ENCODE measurements around the gene HINFP. TPM values are rescaled to one million over a fixed set of nuclear protein-coding genes. Genes with fewer than 3 reads are reported as not detected.
"Not testable (repeated sequence)": the region's sequence is repeated elsewhere in the genome, so short reads cannot be mapped to it uniquely, and the experiment has no call there.

Gene HINFP
- total RNA-seq, 3 donors from 2014 or later: 17.9 to 29.6 (median 29.2) TPM

DNA sequence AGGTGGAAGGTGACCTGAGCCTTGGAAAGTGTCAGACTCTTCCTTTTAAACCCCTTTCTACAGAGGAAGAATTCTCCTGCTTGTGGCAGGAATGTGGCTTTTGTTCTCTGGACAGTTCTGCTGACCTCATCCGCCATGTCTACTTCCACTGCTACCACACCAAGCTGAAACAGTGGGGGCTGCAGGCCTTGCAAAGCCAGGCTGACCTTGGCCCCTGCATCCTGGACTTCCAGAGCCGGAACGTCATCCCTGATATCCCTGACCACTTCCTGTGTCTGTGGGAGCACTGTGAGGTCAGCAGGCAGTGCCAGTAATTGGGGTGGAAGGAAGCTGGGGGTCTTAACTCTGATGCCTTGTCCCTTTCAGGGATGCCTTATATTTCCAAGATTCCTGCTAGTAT lies 9.3 kb downstream of the HINFP start:
- Histone ChIP-seq H3K4me1 (no peaks in the 10 kb centered on the region), H3K4me3 (no peak overlapping the region), H3K27me3 (no peaks in the 10 kb centered on the region), H3K27ac (no peak overlapping the region), H3K9me3 (no peaks in the 10 kb centered on the region), H3K36me3 (no peaks in the 10 kb centered on the region)
- DNase-seq (ENCODE audit: low spot score in 2 of 2): no peak
- intact Hi-C loops (cut with DNase I; ENCODE audit: low total_unique reads): no loop called here
- no peak for TF ChIP-seq POLR2A (IDR thresholded peaks at IDR 0.05)
- TF ChIP-seq CTCF (IDR thresholded peaks at IDR 0.05): no peak
- no peak for TF ChIP-seq POLR2AphosphoS5 (IDR thresholded peaks at IDR 0.05)

DNA sequence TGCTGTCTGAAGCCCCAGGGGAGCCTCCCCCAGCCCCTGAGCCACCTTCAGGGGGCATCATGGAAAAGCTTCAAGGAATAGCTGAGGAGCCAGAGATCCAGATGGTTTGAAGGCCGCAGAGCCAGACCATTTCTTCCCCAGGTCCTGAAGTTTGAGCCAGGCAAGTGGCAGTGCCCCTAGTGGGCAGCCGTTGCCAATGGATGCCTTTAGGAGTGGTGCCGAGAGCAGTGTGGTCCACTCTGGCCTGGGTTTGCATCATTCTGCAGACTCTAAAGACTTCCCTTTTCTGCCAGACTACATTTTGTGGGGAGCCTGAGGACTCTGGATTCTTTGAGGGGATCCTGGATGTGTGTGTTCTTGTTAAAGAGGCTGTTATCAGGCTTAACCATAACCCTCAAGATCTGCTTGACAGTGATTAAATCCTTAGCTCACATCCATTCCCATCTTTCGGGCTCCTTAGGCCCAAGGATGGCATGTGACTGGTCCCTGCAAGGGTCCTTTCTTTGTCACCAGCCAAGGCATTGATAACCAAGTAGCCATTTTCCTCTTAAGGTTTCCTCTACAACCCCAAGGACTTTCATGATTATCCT lies 13.1 kb downstream of the HINFP start:
- no peaks in the 10 kb centered on the region for H3K4me1 ChIP-seq
- H3K27me3 ChIP-seq: no peaks in the 10 kb centered on the region
- H3K36me3 ChIP-seq: no peaks in the 10 kb centered on the region
- intact Hi-C loops (cut with DNase I; ENCODE audit: low total_unique reads): no loop called here
- H3K9me3 ChIP-seq: no peaks in the 10 kb centered on the region
- DNase-seq (ENCODE audit: low spot score in 2 of 2): no peak
- no peak for TF ChIP-seq POLR2A (IDR thresholded peaks at IDR 0.05)
- TF ChIP-seq CTCF (IDR thresholded peaks at IDR 0.05): peak in 1 of 3 donors; percentile 13
- H3K27ac ChIP-seq: no peak overlapping the region
- no peak overlapping the region for H3K4me3 ChIP-seq

DNA sequence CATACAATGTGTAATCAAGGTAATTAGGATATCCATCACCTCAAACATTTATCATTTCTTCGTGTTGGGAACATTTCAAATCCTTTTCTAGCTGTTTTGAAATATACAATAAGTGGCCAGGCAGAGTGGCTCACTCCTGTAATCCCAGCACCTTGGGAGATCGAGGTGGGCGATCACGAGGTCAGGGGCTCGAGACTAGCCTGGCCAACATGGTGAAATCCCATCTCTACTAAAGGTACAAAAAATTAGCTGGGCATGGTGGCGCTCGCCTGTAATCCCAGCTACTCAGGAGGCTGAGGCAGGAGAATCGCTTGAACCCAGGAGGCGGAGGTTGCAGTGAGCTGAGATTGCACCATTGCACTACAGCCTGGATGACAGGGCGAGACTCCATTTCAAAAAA lies 17.9 kb downstream of the HINFP start:
- DNase-seq (ENCODE audit: low spot score in 2 of 2); H3K27me3 ChIP-seq: not testable (repeated sequence)

DNA sequence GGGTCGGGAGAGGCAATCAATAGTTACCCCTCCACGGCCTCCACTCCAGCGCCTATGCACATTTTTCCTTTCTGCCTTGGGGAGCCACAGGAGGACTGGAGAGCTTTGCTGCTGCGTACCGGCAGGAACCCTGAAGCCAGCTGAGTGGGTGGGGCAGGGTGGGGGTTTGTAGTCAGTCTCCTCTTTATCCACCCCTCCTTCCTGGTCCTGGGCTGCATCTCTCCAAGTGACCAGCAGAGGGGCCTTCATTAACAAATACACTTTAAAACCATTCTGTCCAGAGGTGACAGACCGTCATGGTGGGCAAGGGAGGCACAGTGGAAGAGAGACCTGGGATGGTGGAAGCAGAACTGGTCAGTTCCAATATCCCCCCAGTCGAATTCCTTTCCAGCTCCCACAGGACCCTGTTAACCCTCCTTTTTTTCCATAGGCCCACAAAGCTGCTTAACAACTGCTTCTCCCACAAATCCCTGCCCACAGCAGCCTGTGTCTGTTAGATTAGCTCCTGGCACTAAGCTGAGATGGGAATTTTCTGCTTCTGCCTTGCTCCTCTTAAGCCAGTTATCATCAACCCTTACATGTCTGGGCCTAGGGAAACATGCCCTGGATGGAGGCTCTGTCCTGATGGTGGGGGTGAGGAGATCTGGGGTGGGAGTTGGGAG lies 23.6 kb downstream of the HINFP start:
- TF ChIP-seq POLR2A (IDR thresholded peaks at IDR 0.05): no peak
- peak in 2 of 3 donors; percentile 45 to 62 for TF ChIP-seq CTCF (IDR thresholded peaks at IDR 0.05)
- TF ChIP-seq POLR2AphosphoS5 (IDR thresholded peaks at IDR 0.05): no peak
- no peaks in the 10 kb centered on the region for H3K9me3 ChIP-seq
- H3K4me1 ChIP-seq: no peaks in the 10 kb centered on the region
- H3K36me3 ChIP-seq: no peaks in the 10 kb centered on the region
- H3K4me3 ChIP-seq: peak overlapping the region in 1 of 3 donors; percentile 35
- DNase-seq (ENCODE audit: low spot score in 2 of 2): peak in 1 of 2 donors; percentile 30
- intact Hi-C loops (cut with DNase I; ENCODE audit: low total_unique reads): no loop called here
- peaks cover 0 to 10% of the 10 kb centered on the region in 2 donors for H3K27me3 ChIP-seq
- H3K27ac ChIP-seq: no peak overlapping the region

More for the DNA sequence above, 17.9 kb downstream of the HINFP start:
- H3K36me3 ChIP-seq; intact Hi-C loops (cut with DNase I; ENCODE audit: low total_unique reads); H3K4me1 ChIP-seq; H3K9me3 ChIP-seq; H3K4me3 ChIP-seq; H3K27ac ChIP-seq: not testable (repeated sequence)

GRCh38 chr11:119145551-119145950 lies 24.2 kb downstream of the HINFP start:
- TF ChIP-seq CTCF (IDR thresholded peaks at IDR 0.05) (no peak), POLR2AphosphoS5 (IDR thresholded peaks at IDR 0.05) (no peak)
- Histone ChIP-seq H3K9me3 (no peaks in the 10 kb centered on the region), H3K4me3 (no peak overlapping the region), H3K36me3 (no peaks in the 10 kb centered on the region), H3K27me3 (peaks cover 0 to 10% of the 10 kb centered on the region in 2 donors), H3K4me1 (no peaks in the 10 kb centered on the region), H3K27ac (no peak overlapping the region)
- DNase-seq (ENCODE audit: low spot score in 2 of 2): no peak
- intact Hi-C loops (cut with DNase I; ENCODE audit: low total_unique reads): no loop called here

Data from breast epithelium (tissue), 4 donors.